Measurements from ENCODE around the gene CD274.

DNA sequence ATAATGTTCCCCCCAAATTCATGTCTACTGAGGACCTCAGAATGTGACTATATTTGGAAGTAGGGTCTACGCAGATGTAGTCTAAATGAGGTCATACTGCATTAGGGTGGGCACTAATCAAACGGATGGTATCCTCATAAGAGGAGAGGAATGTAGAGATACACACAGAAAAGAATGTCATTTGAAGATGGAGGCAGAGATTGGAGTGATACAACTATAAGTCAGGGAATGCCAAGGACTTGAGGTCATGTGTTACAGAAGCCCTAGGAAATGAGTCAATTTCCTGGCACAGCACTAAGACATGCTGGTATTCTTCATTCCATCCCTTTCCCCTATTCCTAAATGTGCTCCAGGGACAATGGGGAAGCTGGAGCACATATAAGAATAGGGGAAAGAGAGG is 59.2 kb downstream of the CD274 start:
- TF ChIP-seq EZH2 (IDR thresholded peaks at IDR 0.05; ENCODE audit: borderline replicate concordance, low read length), result no peak
- TF ChIP-seq, protein P1, sequence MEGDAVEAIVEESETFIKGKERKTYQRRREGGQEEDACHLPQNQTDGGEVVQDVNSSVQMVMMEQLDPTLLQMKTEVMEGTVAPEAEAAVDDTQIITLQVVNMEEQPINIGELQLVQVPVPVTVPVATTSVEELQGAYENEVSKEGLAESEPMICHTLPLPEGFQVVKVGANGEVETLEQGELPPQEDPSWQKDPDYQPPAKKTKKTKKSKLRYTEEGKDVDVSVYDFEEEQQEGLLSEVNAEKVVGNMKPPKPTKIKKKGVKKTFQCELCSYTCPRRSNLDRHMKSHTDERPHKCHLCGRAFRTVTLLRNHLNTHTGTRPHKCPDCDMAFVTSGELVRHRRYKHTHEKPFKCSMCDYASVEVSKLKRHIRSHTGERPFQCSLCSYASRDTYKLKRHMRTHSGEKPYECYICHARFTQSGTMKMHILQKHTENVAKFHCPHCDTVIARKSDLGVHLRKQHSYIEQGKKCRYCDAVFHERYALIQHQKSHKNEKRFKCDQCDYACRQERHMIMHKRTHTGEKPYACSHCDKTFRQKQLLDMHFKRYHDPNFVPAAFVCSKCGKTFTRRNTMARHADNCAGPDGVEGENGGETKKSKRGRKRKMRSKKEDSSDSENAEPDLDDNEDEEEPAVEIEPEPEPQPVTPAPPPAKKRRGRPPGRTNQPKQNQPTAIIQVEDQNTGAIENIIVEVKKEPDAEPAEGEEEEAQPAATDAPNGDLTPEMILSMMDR (IDR thresholded peaks at IDR 0.05; ENCODE audit: low read length), result no peak

Data from OCI-LY1 (cell line).